Measurements from ENCODE around the gene RGS11.
A peak's percentile ranks its signal among the peaks of the same experiment; 100 is the strongest.

Gene RGS11

GRCh38 chr16:228151-228851 is 47.4 kb downstream of the RGS11 start:
- peak in 1 of 2 experiments; percentile 30 for DNase-seq

DNA sequence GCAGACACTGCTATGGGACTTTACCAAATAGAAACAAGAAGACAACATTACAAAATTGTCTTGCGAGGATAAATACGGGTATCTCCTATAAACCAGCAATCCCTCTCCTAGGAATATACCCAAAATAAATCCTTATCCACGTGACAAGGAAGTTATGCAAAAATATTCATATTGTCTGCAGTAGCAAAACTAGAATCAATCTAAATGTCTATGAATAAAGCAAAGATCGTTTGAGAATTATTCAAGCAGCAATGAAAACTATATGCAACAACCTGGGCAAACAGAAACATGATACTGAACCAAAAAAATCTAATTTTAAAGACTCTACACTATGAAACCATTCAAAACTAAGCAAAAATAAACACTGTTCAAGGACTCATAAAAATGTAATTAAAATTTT is 55.7 kb downstream of the RGS11 start:
- no peak for DNase-seq
